Measurements from ENCODE around the gene PPARA.

The PPARA gene

DNA sequence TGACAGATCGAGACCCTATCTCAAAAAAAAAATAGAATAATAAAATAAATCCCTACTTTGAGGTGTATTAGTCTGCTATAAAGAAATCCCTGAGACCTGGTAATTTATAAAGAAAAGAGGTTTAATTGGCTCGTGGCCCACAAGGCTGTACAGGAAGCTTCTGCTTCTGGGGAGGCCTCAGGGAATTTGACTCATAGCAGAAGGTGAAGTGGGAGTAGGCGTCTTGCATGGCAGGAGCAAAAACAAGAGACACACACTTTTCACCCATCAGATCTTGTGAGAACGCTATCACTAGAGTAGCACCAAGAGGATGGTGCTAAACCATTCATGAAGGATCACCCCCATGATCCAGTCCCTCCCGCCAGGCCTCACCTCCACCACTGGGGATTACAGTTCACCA is 70.6 kb downstream of the PPARA start:
- no peak for DNase-seq

DNA sequence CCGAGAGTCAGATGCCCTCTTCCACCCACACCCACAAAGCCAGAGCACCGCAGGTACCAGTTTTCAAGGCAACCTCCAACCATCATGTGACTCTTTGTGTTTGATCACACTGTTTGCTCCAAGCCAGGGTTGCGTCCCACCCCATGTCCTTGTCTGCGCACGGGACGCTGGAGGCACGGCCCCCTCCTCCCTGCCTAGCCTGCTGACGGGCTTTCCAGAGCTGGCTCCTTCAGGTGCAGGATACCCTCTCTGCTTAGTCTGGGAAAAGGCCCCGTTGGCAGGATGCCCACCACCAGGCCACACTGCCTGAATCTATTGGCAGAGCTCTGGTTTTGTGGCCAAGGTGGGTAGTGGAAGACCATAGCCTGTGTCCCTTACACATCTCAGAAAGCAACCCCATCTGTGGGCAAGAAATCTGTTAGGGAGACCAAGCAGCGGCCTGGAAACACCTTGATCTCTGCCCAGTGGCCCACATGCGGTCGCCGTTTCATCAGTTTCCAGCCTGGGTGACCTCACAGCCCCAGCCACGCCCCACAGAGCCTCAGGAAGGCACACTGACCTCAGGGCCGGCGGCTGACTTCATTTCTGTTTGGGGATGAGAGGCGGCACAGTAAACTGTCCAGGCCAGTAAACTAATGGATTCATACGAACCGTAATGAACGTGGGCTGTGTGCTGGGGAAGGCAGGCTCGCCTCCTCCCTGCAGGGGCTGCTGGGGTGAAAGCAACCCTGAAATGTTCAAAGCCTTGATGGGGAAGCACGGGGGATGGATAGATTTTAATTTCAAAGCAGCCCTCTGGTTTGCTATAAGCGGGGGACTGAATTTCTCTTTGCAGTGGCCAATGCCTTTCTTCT is 73.9 kb downstream of the PPARA start:
- no peak for DNase-seq

DNA sequence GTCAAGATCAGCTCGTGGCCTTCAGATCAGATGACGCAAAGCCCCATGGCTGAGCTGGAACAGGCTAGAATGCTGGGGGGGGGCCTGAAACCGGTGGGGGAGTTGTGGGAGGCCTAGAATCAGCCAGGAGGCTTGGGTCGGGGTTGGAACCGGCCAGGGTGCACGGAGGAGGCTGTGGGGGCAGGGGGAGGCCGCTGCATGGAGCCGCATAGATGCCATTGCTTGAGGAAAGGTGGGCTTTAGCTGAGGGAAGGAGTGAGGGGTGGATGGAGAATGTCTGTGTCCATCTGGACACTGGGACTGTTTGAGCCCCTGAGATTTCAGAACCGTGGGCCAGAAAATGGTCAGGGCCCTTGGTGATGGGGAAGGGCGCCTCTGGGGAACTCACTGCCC is 74.6 kb downstream of the PPARA start:
- DNase-seq, result no peak

- no peak for DNase-seq
These were observed 75.3 kb downstream of the PPARA start for GRCh38 chr22:46225631-46226030.

DNA sequence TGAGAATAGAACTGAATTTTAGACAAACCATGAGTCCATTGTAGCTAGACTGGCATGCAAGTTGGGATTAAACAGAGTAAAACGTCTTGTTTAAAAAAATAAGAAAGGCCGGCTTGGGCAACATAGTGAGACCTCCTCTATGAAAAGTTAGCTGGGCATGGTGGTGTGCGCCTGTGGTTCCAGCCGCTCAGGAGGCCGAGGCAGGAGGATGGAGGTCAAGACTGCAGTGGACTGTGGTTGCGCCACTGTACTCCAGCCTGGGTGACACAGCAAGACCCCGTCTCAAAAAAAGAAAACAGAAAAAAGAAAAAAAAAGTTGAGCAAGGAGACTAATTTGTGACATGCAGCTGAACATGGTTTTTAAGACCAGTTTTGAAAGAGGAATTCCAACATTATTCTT is 76.3 kb downstream of the PPARA start:
- no peak for DNase-seq

DNA sequence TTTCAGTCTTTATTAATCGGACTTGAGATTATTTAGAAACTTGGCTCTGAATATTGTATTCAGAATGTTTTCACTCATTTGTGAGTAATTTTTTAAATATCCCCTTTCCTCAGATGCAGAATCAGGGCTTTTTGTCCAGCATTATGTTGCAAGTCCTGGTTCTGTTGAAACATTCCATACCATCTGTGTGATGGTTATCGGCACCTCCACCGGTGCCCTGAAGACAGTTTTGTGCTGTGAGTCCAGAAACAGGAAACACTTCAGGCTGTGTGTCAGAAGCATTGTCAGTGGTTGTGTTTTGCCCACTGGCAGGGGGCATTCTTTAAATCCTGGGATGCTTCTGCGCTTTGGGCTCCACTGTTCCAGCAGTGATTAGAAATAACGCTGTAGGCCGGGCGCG is 79.4 kb downstream of the PPARA start:
- no peak for DNase-seq

GRCh38 chr22:46230262-46230901 is 80.1 kb downstream of the PPARA start:
- no peak for DNase-seq

GRCh38 chr22:46233231-46233630 is 82.9 kb downstream of the PPARA start:
- no peak for DNase-seq

DNA sequence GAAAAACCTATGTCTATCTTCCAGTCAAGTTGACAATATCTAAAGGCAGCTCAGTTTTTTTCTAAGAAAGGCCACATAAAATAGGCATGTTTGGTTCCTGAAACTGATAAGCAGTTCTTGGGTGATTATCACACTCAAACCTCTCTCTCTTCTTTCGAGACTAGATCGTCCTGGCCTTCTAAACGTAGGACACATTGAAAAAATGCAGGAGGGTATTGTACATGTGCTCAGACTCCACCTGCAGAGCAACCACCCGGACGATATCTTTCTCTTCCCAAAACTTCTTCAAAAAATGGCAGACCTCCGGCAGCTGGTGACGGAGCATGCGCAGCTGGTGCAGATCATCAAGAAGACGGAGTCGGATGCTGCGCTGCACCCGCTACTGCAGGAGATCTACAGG is 84.6 kb downstream of the PPARA start:
- no peak for DNase-seq

- no peak for DNase-seq
These were observed 87.3 kb downstream of the PPARA start for GRCh38 chr22:46237453-46238124.

DNA sequence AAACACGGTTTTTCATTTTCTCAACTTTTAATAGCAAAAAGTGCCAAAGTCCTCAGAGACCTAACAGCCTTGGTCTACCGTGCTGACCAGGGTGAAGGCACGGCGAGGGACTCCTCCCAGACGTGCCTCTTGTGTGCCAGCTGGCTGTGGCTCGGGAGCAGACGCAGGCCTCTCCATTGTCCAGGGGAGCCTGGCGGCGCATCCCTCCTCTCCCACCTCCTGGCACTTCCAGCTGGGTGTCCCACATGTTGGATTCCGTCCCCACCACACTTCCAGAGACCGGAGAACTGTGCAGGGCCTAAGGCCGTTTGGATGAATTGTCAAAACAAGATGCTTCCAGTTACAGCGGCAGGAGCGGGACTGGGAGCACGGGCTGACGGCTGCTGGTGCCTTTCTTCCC is 88.2 kb downstream of the PPARA start:
- DNase-seq, result no peak

DNA sequence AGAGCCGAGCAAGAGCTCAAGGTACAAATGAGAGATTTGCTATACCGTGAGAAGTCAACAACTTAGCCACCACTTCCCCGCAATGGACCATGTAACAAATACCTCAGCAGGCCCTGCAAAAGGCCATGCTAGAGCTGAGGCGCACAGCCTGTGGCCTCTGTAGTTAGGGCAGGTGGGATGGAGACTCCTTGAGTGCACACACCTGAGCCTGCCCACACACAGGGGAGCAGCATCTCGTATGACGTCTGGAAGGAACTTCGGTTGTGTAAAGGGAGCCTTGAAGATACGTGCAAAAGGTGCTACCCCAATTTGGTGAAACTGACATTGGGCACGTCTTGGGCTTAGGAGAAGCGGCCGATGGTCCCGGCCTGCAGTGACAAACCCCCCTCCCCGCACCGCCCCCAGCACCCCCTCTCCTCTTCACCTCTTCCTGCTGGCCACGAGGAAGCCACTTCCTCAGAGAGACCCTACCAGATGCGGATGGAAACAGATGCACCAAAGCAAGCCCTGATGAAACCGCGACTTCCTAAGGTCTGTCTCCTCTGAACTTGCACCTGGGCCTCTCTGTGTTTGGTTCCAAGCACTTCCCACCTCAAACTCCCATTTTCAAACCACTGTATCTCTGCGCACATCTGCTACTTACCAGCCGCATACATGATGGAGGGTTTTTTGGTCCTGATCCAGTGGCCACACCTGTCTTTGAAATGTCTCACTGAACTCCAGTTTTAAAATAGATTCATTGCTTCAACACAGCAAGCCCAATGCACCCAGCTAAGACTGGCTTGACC is 89.1 kb downstream of the PPARA start:
- DNase-seq, result no peak

DNA sequence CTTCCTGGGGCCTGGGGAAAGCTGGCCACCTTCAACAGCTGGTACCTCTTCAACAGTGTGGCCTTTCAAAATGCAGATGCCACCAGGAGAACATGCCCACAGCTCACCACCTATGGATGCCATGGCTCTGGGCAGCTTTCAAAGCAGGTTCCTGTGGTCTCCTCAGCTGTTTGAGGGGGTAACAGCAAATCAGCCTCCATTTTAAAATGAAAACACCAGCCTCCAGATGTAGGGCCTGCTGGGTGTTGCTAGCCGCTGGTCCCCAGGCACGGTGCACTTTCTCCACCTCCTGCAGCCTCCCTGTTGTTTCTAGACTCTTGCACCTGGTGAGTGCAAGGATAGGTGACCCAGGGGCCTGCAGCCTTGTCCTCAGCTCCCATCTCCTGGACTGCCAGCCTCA is 89.7 kb downstream of the PPARA start:
- DNase-seq, result no peak

GRCh38 chr22:46240506-46240905 is 90.2 kb downstream of the PPARA start:
- no peak for DNase-seq

GRCh38 chr22:46240907-46241306 is 90.6 kb downstream of the PPARA start:
- no peak for DNase-seq

DNA sequence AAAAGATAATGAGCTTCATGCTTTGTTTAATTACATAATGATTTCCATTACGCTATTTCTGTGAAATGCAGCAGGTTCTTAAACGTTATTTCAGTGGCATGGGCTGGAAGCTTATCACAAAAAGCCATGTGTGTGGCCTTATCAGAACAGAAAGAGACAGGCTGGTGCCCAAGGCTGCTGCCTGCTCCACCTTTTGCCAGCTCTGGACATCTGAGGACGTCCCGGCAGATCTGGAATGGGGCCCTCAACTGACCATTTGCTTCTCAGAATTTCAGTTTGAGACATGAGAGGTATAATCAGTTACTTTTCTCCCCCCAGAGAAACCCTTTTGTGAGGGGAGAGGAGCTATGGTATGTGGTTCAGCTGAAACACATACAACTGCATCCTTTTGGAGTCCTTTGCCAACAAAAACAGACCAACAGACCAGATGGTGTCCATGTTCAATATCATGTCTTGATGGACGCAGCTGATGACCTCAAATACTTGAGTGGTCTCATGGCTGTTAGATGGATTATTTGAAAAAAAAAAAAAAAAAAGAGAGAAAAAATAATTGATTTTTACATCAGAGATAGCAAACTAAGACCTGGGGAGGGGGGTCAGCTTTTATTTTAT is 91.2 kb downstream of the PPARA start:
- DNase-seq, result no peak

DNA sequence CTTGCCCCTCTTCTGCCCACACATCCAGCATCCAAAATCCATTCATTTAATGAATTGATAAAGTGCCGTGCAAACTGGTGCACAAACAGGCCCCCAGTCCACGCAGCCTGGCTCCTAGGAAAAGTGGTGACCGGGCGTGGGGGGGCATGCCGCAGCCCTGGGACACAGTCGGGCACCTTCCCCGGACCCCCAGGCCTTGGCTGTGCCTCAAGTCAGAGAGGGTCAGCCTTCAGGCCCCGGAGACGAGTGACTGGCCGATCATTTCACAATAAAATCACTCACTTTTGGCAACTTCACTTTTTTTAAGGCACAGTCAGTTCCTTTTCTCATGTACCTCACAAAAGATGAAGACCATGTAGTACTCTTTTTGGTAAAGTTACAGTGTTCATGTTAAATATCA is 91.8 kb downstream of the PPARA start:
- DNase-seq, result no peak

GRCh38 chr22:46244771-46245170 is 94.4 kb downstream of the PPARA start:
- DNase-seq, result no peak

GRCh38 chr22:46245511-46245910 is 95.2 kb downstream of the PPARA start:
- DNase-seq, result no peak

- no peak for DNase-seq
These were observed 95.9 kb downstream of the PPARA start for GRCh38 chr22:46246178-46246577.

GRCh38 chr22:46247443-46247975 is 97.2 kb downstream of the PPARA start:
- DNase-seq, result no peak

Data from fibroblast of skin of abdomen (primary cell).